Stimulated activated CD4-positive, alpha-beta T cell treated with anti-CD3 and anti-CD28 coated beads, Interleukin-2, amount 100 ng/mL, for 4 hours (primary cell): ENCODE measurements around the gene SPPL2C.

Source experiments
- DNase-seq: peaks from one replicate; pipeline ENCODE4 v3.0.0-alpha.2; 2020; ENCODE audit warnings: low read depth

The SPPL2C gene

GRCh38 chr17:45844695-45845375 is at the start of gene SPPL2C:
Gene SPPL2C (plus strand): TSS chr17:45844881. CDS start chr17:45844907, 26 bp downstream.
- DNase-seq: no peak

- DNase-seq: no peak
These were observed 43.9 kb upstream of the SPPL2C start for GRCh38 chr17:45800816-45801215.

- DNase-seq: no peak
These were observed 43.3 kb upstream of the SPPL2C start for GRCh38 chr17:45801421-45801820.

- no peak for DNase-seq
These were observed 35.8 kb upstream of the SPPL2C start for GRCh38 chr17:45808845-45809244.

GRCh38 chr17:45809499-45809898 is 35.2 kb upstream of the SPPL2C start:
- no peak for DNase-seq

GRCh38 chr17:45812102-45812501 is 32.6 kb upstream of the SPPL2C start:
- DNase-seq: no peak

- DNase-seq: no peak
These were observed 31.5 kb upstream of the SPPL2C start for GRCh38 chr17:45813048-45813725.

GRCh38 chr17:45814622-45815606 is 29.8 kb upstream of the SPPL2C start:
- DNase-seq: no peak

- no peak for DNase-seq
These were observed 28.9 kb upstream of the SPPL2C start for GRCh38 chr17:45815752-45816151.

GRCh38 chr17:45818041-45818440 is 26.6 kb upstream of the SPPL2C start:
- no peak for DNase-seq

GRCh38 chr17:45818699-45819098 is 26.0 kb upstream of the SPPL2C start:
- DNase-seq: no peak

GRCh38 chr17:45819632-45820031 is 25.0 kb upstream of the SPPL2C start:
- DNase-seq: no peak

GRCh38 chr17:45820052-45820780 is 24.5 kb upstream of the SPPL2C start:
- DNase-seq: no peak

GRCh38 chr17:45821147-45821546 is 23.5 kb upstream of the SPPL2C start:
- no peak for DNase-seq

GRCh38 chr17:45823598-45823997 is 21.1 kb upstream of the SPPL2C start:
- DNase-seq: no peak

GRCh38 chr17:45824475-45824874 is 20.2 kb upstream of the SPPL2C start:
- no peak for DNase-seq

- DNase-seq: no peak
These were observed 19.7 kb upstream of the SPPL2C start for GRCh38 chr17:45824901-45825492.

GRCh38 chr17:45825792-45826191 is 18.9 kb upstream of the SPPL2C start:
- no peak for DNase-seq

GRCh38 chr17:45826919-45827588 is 17.6 kb upstream of the SPPL2C start:
- DNase-seq: no peak

GRCh38 chr17:45828171-45828570 is 16.5 kb upstream of the SPPL2C start:
- DNase-seq: no peak

- DNase-seq: no peak
These were observed 16.0 kb upstream of the SPPL2C start for GRCh38 chr17:45828582-45829133.
